ENCODE data around the gene CBX7. TPM values are rescaled to one million over a fixed set of nuclear protein-coding genes. Genes with fewer than 3 reads are reported as not detected.

The CBX7 gene
- total and polyA plus RNA-seq, 2 of the 4 experiments (the other 2 are of a cell fraction): 0.90 to 3.6 TPM

GRCh38 chr22:39130892-39131855 lies 21.3 kb downstream of the CBX7 start:
- no peak overlapping the region for H3K14ac ChIP-seq (replicated peaks; ENCODE audit: low read depth, low read length)
- no peak overlapping the region for H3K9ac ChIP-seq (ENCODE audit: low read depth, low read length)
- H2AK9ac ChIP-seq (replicated peaks; ENCODE audit: low read depth, low read length, poor library complexity): no peak overlapping the region
- H3K36me3 ChIP-seq (ENCODE audit: control insufficient read depth, insufficient read depth, low read length): no peaks in the 10 kb centered on the region
- WGBS, 2 experiments (ENCODE audit: extremely low coverage in 2 of 2, insufficient read length in 1 of 2): 55% methylated on average over 6 of the region's 24 CpGs; no CpG with 5 or more reads in 1 of the 2 experiments
- no peak overlapping the region for H2BK15ac ChIP-seq (ENCODE audit: low read depth, low read length)
- no peaks in the 10 kb centered on the region for H3K79me1 ChIP-seq (ENCODE audit: low read depth in 1 of 2, low read length in 2 of 2)
- ATAC-seq (ENCODE audit: low read depth): peak; percentile 43
- H3K27me3 ChIP-seq (ENCODE audit: control insufficient read depth, insufficient read depth, low read length): peaks cover 2% of the 10 kb centered on the region; the same call in 1 of the 2 replicates
- H2BK5ac ChIP-seq (ENCODE audit: low read depth, low read length, poor library complexity, severe bottlenecking): no peak overlapping the region
- no peak overlapping the region for H3K23ac ChIP-seq (ENCODE audit: low read depth, low read length)
- peak overlapping the region; percentile 57; the same call in 1 of the 2 replicates for H3K4me2 ChIP-seq (ENCODE audit: low read depth, low read length)
- H2AK5ac ChIP-seq (ENCODE audit: low read depth, low read length): no peak overlapping the region
- H3K18ac ChIP-seq (ENCODE audit: low read depth, low read length): no peak overlapping the region
- H3K4me3 ChIP-seq (ENCODE audit: insufficient read depth, low read depth, low read length): no peak overlapping the region
- ChIA-PET POLR2A (ENCODE audit: unreplicated experiment) (no interaction called here), CTCF (interaction anchor here (0.6 to 2.2 kb wide), 2 partner anchors 9 to 34 kb away, joined by 3 to 7 read pairs; partner anchors contain the start of gene APOBEC3H)
- peaks cover 8% of the 10 kb centered on the region for H3K4me1 ChIP-seq (ENCODE audit: control insufficient read depth, insufficient read depth, low read length)
- no peak overlapping the region for H4K5ac ChIP-seq (ENCODE audit: low read depth, low read length)
- dilution Hi-C loops (cut with HindIII; ENCODE audit: low sequenced_read_pairs, unreplicated experiment): no loop called here
- DNase-seq: peak; percentile 42
- no peak overlapping the region for H3K4ac ChIP-seq (ENCODE audit: low read depth, low read length)
- no TSS peak for BruUV-seq (replicated peaks)
- H3K27ac ChIP-seq (ENCODE audit: insufficient read depth, low read length): no peak overlapping the region
- TF ChIP-seq SMC3 (IDR thresholded peaks at IDR 0.05; ENCODE audit: low read depth, low read length): no peak
- TF ChIP-seq BHLHE40 (IDR thresholded peaks at IDR 0.05; ENCODE audit: low read depth, low read length): peak; percentile 30; the same call in 1 of the 2 replicates
- no peak for TF ChIP-seq MAFK (IDR thresholded peaks at IDR 0.05; ENCODE audit: low read depth, low read length)
- no peak for TF ChIP-seq USF2 (IDR thresholded peaks at IDR 0.05; ENCODE audit: low read depth, low read length)
- no peak for TF ChIP-seq CTCF (conservative IDR thresholded peaks at IDR 0.05; ENCODE audit: low read depth, low read length)
- no peak for TF ChIP-seq MAZ (IDR thresholded peaks at IDR 0.05; ENCODE audit: borderline replicate concordance, low read depth, low read length)
- no peak for TF ChIP-seq RCOR1 (IDR thresholded peaks at IDR 0.05; ENCODE audit: insufficient replicate concordance, low read length)
- peak; percentile 78 for TF ChIP-seq CEBPB (IDR thresholded peaks at IDR 0.05; ENCODE audit: low read depth, low read length)
- H2BK120ac ChIP-seq (ENCODE audit: low read depth, low read length): no peak overlapping the region
- no peak overlapping the region for H4K91ac ChIP-seq (ENCODE audit: insufficient read depth, low read depth, low read length)
- H2BK20ac ChIP-seq (ENCODE audit: low read depth, low read length): no peak overlapping the region
- no peaks in the 10 kb centered on the region for H3K9me3 ChIP-seq (ENCODE audit: control insufficient read depth, insufficient read depth, low read length)
- H3K56ac ChIP-seq (ENCODE audit: extremely low read depth, insufficient read depth, low read length): no peak overlapping the region
- in situ Hi-C loops (cut with MboI; ENCODE audit: low sequenced_read_pairs): no loop called here
- intact Hi-C loops (cut with micrococcal nuclease): no loop called here
- H3K9me1 ChIP-seq (ENCODE audit: insufficient read depth, low read length): no peaks in the 10 kb centered on the region
- H4K20me1 ChIP-seq (ENCODE audit: insufficient read depth, low read length): no peaks in the 10 kb centered on the region
- no peak overlapping the region for H4K8ac ChIP-seq (ENCODE audit: low read depth in 2 of 2, low read length in 2 of 2)
- H2AFZ ChIP-seq (replicated peaks; ENCODE audit: low read length, poor library complexity): peak overlapping the region; percentile 69

Measured in IMR-90 (cell line).